Esophagus squamous epithelium (tissue), 4 donors: ENCODE data around the gene VSX2.

Source experiments
- CTCF ChIP-seq, 6 experiments: fragments of 450-650 bp in 4 of 6; fragments of 200-600 bp in 2 of 6; sonication (generic) in 2 of 6; IDR thresholded peaks; one replicate each; pipeline ENCODE4 v1.5.1; 2016 to 2019; ENCODE audit warnings: antibody characterized with exemption in 6 of 6, mild to moderate bottlenecking in 4 of 6, moderate library complexity in 4 of 6
- POLR2A ChIP-seq, 4 donors: fragments of 450-650 bp; IDR thresholded peaks; one replicate each; pipeline ENCODE4 v1.6.1; 2017; ENCODE audit warnings: antibody characterized with exemption in 4 of 4, mild to moderate bottlenecking in 4 of 4, moderate library complexity in 3 of 4

GRCh38 chr14:74309125-74310022 is 70.1 kb downstream of the VSX2 start:
- TF ChIP-seq POLR2A (IDR thresholded peaks at IDR 0.05) (no peak), CTCF (IDR thresholded peaks at IDR 0.05) (no peak)
